Lung (tissue), 12 donors: Measurements from ENCODE around the gene GLIPR1L1. TPM values are rescaled to one million over a fixed set of nuclear protein-coding genes. Genes with fewer than 3 reads are reported as not detected.

Experiments used
- ATAC-seq: fragments of 200-7000 bp; cut with Tn5 transposase; one replicate; pipeline ENCODE4 v1.9.1; 2020; ENCODE audit warnings: moderate number of reproducible peaks; ENCODE audit not compliant: insufficient read depth, low FRiP score
- DNase-seq, 3 donors: peaks; one replicate each; pipeline ENCODE4 v3.0.0-alpha.2; 2013 to 2017
- H3K27ac ChIP-seq, 2 donors: one replicate each; pipeline ENCODE4 v1.5.1; 2013; ENCODE audit warnings: mild to moderate bottlenecking in 2 of 2, moderate library complexity in 2 of 2, control low read depth in 1 of 2, inconsistent platforms in 1 of 2, low read depth in 1 of 2, low read length in 1 of 2
- H3K27me3 ChIP-seq, 3 donors: one replicate each; pipeline ENCODE4 v1.5.1; 2013; ENCODE audit warnings: low read length in 2 of 3; ENCODE audit not compliant: control insufficient read depth in 3 of 3, insufficient read depth in 3 of 3
- H3K36me3 ChIP-seq, 4 donors: one replicate each; pipeline ENCODE4 v1.5.1; 2013; ENCODE audit warnings: low read length in 4 of 4, mild to moderate bottlenecking in 1 of 4, moderate library complexity in 1 of 4; ENCODE audit not compliant: control insufficient read depth in 4 of 4, insufficient read depth in 4 of 4
- H3K4me1 ChIP-seq, 5 donors: one replicate each; pipeline ENCODE4 v1.5.1; 2013; ENCODE audit warnings: low read length in 5 of 5, mild to moderate bottlenecking in 2 of 5, moderate library complexity in 1 of 5; ENCODE audit not compliant: control insufficient read depth in 5 of 5, insufficient read depth in 5 of 5
- H3K4me3 ChIP-seq: one replicate; pipeline ENCODE4 v1.5.1; 2013; ENCODE audit warnings: mild to moderate bottlenecking, control low read depth, moderate library complexity
- H3K9ac ChIP-seq, 2 donors: one replicate each; pipeline ENCODE4 v1.5.1; 2013; ENCODE audit warnings: low read length in 2 of 2, control low read depth in 1 of 2; ENCODE audit not compliant: insufficient read depth in 1 of 2
- H3K9me3 ChIP-seq, 4 donors: one replicate each; pipeline ENCODE4 v1.5.1; 2013; ENCODE audit warnings: low read length in 3 of 4, mild to moderate bottlenecking in 1 of 4, moderate library complexity in 1 of 4; ENCODE audit not compliant: control insufficient read depth in 4 of 4, insufficient read depth in 3 of 4
- CTCF ChIP-seq: IDR thresholded peaks from 2 replicates; pipeline ENCODE4 v1.5.1; 2012; ENCODE audit warnings: mild to moderate bottlenecking; ENCODE audit errors: control extremely low read depth, extremely low read depth
- WGBS, 2 donors: extraction: QIAGEN DNeasy Blood & Tissue Kit; methylation state at CpG; one replicate each; pipeline ENCODE4 v1.1.7; 2013; 5-methylcytosine and 5-hydroxymethylcytosine counted together
- polyA plus RNA-seq, 2 donors: library from polyadenylated mRNA; stranded (reverse); fragments of 200-250 nt; gene quantifications; one replicate each; pipeline ENCODE4 v1.2.1, GENCODE V29; 2013
- total RNA-seq, 2 donors: library from RNA; depleted of rRNA in 1 of 2; stranded (reverse); fragments of >200 nt in 1 of 2; gene quantifications; one replicate each; pipeline ENCODE4 v1.2.1, GENCODE V29; 2014 to 2021
- donor health status: control.
- donor health status: control.
- donor health status: Bipolar disorder and iron deficiency.
- donor health status: healthy.
- donor health status: DM: yes; HTN: yes; CAD: no.

Gene GLIPR1L1
- total and polyA plus RNA-seq, 4 donors: not detected

- H3K27ac ChIP-seq: no peak overlapping the region
- no peak for TF ChIP-seq CTCF
- H3K36me3 ChIP-seq: no peaks in the 10 kb centered on the region
- H3K9ac ChIP-seq: no peak overlapping the region
- no peak for ATAC-seq
- H3K9me3 ChIP-seq: no peaks in the 10 kb centered on the region
- H3K27me3 ChIP-seq: no peaks in the 10 kb centered on the region
- DNase-seq: no peak
- H3K4me1 ChIP-seq: no peaks in the 10 kb centered on the region
- no peak overlapping the region for H3K4me3 ChIP-seq
- 93% methylated on average over 4 of the region's 4 CpGs for WGBS, 2 donors
Measured at GRCh38 chr12:75349946-75350345, 15.5 kb downstream of the GLIPR1L1 start.

- no peak for ATAC-seq
- no peaks in the 10 kb centered on the region for H3K36me3 ChIP-seq
- no peak overlapping the region for H3K9ac ChIP-seq
- 86 to 92% methylated on average over 2 of the region's 2 CpGs for WGBS, 2 donors
- H3K4me3 ChIP-seq: no peak overlapping the region
- H3K27me3 ChIP-seq: no peaks in the 10 kb centered on the region
- TF ChIP-seq CTCF: no peak
- H3K9me3 ChIP-seq: no peaks in the 10 kb centered on the region
- no peak for DNase-seq
- H3K4me1 ChIP-seq: no peaks in the 10 kb centered on the region
- no peak overlapping the region for H3K27ac ChIP-seq
Measured at GRCh38 chr12:75350413-75350812, 15.9 kb downstream of the GLIPR1L1 start.

- no peak for TF ChIP-seq CTCF
- Histone ChIP-seq H3K9ac (no peak overlapping the region), H3K4me3 (no peak overlapping the region), H3K9me3 (peaks cover 0 to 1% (median 0%) of the 10 kb centered on the region in 4 donors), H3K4me1 (no peaks in the 10 kb centered on the region), H3K27ac (no peak overlapping the region), H3K27me3 (no peaks in the 10 kb centered on the region), H3K36me3 (no peaks in the 10 kb centered on the region)
- DNase-seq (no peak), ATAC-seq (no peak)
Measured at GRCh38 chr12:75354011-75354410, 19.5 kb downstream of the GLIPR1L1 start.

- Histone ChIP-seq H3K36me3 (no peaks in the 10 kb centered on the region), H3K9me3 (no peaks in the 10 kb centered on the region), H3K4me3 (no peak overlapping the region), H3K4me1 (no peaks in the 10 kb centered on the region), H3K27ac (no peak overlapping the region), H3K27me3 (no peaks in the 10 kb centered on the region), H3K9ac (no peak overlapping the region)
- DNase-seq (no peak), ATAC-seq (no peak)
- TF ChIP-seq CTCF: no peak
Measured at GRCh38 chr12:75360920-75361319, 26.4 kb downstream of the GLIPR1L1 start.
